ENCODE data around the gene ABCG1.

Gene ABCG1

DNA sequence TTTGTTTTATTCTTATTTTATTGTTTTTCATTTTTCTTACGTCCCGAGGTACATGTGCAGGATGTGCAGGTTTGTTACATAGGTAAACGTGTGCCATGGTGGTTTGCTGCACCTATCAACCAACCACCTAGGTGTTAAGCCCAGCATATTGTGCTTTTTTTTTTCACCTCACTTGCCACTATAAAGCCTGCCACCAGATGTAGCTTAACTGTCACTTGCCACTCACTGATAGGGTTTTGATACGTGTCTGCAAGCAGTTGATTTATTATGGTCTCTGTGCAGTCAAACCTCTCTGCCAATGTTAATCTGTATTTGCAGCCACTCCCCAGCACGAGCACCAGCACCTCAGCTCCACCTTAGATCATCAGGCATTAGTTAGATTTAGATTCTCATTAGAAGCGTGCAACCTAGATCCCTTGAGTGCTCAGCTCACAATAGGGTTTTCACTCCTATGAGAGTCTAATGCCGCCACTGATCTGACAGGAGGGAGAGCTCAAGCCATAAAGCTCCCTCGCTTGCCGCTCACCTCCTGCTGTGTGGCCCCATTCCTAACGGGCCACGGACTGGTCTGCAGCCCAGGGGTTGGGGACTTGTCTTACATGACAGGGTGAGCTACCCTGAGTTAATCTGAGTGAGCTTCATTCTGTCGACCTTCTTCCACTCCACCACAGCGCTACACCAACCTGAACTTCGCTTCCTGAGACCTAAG lies 17.9 kb upstream of the ABCG1 start:
- Histone ChIP-seq H3K27me3 (ENCODE audit: insufficient read depth, low read depth) (no peaks in the 10 kb centered on the region), H3K36me3 (ENCODE audit: insufficient read depth) (no peaks in the 10 kb centered on the region), H3K4me1 (ENCODE audit: low read depth, poor library complexity, severe bottlenecking) (peaks cover 17% of the 10 kb centered on the region), H3K9ac (no peak overlapping the region), H3K79me2 (ENCODE audit: insufficient read depth, low read depth) (no peaks in the 10 kb centered on the region), H3K4me3 (IDR thresholded peaks at IDR 0.05; ENCODE audit: insufficient read depth, low read depth, low read length) (no peak overlapping the region), H3K27ac (no peak overlapping the region), H4K20me1 (ENCODE audit: insufficient read depth) (no peaks in the 10 kb centered on the region), H2AFZ (ENCODE audit: low read depth) (no peak overlapping the region), H3K4me2 (no peak overlapping the region)
- TF ChIP-seq, protein P1, sequence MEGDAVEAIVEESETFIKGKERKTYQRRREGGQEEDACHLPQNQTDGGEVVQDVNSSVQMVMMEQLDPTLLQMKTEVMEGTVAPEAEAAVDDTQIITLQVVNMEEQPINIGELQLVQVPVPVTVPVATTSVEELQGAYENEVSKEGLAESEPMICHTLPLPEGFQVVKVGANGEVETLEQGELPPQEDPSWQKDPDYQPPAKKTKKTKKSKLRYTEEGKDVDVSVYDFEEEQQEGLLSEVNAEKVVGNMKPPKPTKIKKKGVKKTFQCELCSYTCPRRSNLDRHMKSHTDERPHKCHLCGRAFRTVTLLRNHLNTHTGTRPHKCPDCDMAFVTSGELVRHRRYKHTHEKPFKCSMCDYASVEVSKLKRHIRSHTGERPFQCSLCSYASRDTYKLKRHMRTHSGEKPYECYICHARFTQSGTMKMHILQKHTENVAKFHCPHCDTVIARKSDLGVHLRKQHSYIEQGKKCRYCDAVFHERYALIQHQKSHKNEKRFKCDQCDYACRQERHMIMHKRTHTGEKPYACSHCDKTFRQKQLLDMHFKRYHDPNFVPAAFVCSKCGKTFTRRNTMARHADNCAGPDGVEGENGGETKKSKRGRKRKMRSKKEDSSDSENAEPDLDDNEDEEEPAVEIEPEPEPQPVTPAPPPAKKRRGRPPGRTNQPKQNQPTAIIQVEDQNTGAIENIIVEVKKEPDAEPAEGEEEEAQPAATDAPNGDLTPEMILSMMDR (conservative IDR thresholded peaks at IDR 0.05; ENCODE audit: low read depth, low read length): no peak

DNA sequence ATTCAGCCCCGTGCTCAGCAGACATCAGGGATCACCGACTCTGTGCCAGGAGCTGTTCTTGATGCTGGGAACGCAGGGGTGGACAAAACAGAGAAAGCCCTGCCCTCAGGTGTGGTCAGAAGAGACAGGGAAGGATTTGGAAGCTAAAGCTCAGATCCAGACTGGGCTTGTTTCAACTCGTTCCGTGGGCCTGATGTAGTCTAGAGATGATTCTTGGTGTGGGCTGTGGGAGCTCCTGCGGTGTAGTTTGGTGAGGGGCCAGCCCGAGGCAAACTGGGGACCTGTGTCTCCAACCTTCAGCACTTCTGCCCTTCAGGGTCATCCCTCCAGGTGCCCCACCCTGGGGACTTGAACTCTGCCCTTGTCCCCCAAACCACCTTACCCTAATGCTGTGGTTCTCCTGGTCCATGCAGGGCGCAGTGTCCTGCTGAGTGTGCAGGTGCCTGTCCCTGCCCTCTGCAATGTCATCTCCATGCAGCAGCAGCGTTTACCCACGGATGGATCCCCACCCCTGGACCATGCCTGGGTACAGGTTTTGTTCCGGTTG lies 17.3 kb upstream of the ABCG1 start:
- Histone ChIP-seq H3K4me2 (no peak overlapping the region), H3K9ac (no peak overlapping the region)

DNA sequence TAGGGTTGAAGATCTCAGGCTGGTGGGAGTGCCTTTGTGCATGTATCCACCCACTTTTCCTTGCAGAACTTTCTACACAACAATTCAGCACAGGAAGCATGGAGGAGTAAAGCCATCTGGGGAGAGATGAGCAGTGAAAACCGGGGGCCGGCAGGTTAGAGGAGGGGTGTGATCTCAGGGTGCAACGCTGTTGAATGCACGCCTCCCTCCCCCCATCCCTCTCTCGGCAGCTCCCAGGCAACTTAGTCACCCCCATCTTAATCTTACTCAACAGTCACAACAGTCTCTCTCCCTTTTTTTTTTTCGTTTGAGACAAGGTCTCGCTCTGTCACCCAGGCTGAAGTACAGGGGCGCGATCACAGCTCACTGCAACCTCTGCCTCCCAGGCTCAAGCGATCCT lies 16.6 kb upstream of the ABCG1 start:
- Histone ChIP-seq H3K9ac (no peak overlapping the region), H3K79me2 (ENCODE audit: insufficient read depth, low read depth) (no peaks in the 10 kb centered on the region), H3K36me3 (ENCODE audit: insufficient read depth) (no peaks in the 10 kb centered on the region), H3K27ac (no peak overlapping the region), H3K4me2 (no peak overlapping the region), H4K20me1 (ENCODE audit: insufficient read depth) (no peaks in the 10 kb centered on the region), H3K4me1 (ENCODE audit: low read depth, poor library complexity, severe bottlenecking) (peaks cover 17% of the 10 kb centered on the region), H2AFZ (ENCODE audit: low read depth) (no peak overlapping the region), H3K27me3 (ENCODE audit: insufficient read depth, low read depth) (no peaks in the 10 kb centered on the region), H3K4me3 (IDR thresholded peaks at IDR 0.05; ENCODE audit: insufficient read depth, low read depth, low read length) (no peak overlapping the region)
- TF ChIP-seq, protein P1 (conservative IDR thresholded peaks at IDR 0.05; ENCODE audit: low read depth, low read length): no peak

More for the DNA sequence above, 17.3 kb upstream of the ABCG1 start:
- no peak overlapping the region for H3K4me3 ChIP-seq (IDR thresholded peaks at IDR 0.05; ENCODE audit: insufficient read depth, low read depth, low read length)
- TF ChIP-seq, protein P1 (conservative IDR thresholded peaks at IDR 0.05; ENCODE audit: low read depth, low read length): no peak
- peaks cover 17% of the 10 kb centered on the region for H3K4me1 ChIP-seq (ENCODE audit: low read depth, poor library complexity, severe bottlenecking)
- H3K27me3 ChIP-seq (ENCODE audit: insufficient read depth, low read depth): no peaks in the 10 kb centered on the region
- no peak overlapping the region for H2AFZ ChIP-seq (ENCODE audit: low read depth)
- H3K79me2 ChIP-seq (ENCODE audit: insufficient read depth, low read depth): no peaks in the 10 kb centered on the region
- no peaks in the 10 kb centered on the region for H3K36me3 ChIP-seq (ENCODE audit: insufficient read depth)
- no peaks in the 10 kb centered on the region for H4K20me1 ChIP-seq (ENCODE audit: insufficient read depth)
- H3K27ac ChIP-seq: no peak overlapping the region

DNA sequence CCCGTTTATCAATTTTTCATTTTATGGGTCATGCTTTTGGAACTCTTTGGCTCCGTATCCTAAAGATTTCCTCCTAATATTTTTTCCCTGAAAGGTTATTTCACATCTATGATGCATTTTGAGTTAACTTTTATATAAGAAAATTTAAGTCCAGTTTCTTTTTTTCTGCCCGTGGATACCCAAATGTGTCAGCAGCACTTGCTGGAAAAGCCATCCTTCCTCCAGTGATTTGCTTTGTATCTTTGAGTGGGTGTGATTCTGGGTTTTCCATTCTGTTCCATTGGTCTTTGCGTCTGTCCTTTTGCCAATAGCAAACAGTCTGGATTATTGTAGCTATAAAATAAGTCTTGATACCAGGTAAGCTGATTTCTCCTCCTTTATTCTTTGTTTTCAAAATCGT lies 15.6 kb upstream of the ABCG1 start:
- Histone ChIP-seq H3K27ac (no peak overlapping the region), H3K4me2 (no peak overlapping the region), H3K4me1 (ENCODE audit: low read depth, poor library complexity, severe bottlenecking) (peaks cover 16% of the 10 kb centered on the region), H3K79me2 (ENCODE audit: insufficient read depth, low read depth) (no peaks in the 10 kb centered on the region), H3K36me3 (ENCODE audit: insufficient read depth) (no peaks in the 10 kb centered on the region), H3K4me3 (IDR thresholded peaks at IDR 0.05; ENCODE audit: insufficient read depth, low read depth, low read length) (no peak overlapping the region), H4K20me1 (ENCODE audit: insufficient read depth) (no peaks in the 10 kb centered on the region), H3K27me3 (ENCODE audit: insufficient read depth, low read depth) (no peaks in the 10 kb centered on the region), H3K9ac (no peak overlapping the region), H2AFZ (ENCODE audit: low read depth) (no peak overlapping the region)
- TF ChIP-seq, protein P1 (conservative IDR thresholded peaks at IDR 0.05; ENCODE audit: low read depth, low read length): no peak

Data from KMS-11 (cell line).